Left hindlimb (tissue), 1 donor: ENCODE data around the gene AP3M1.
"Not testable (repeated sequence)": the region's sequence is repeated elsewhere in the genome, so short reads cannot be mapped to it uniquely, and the experiment has no call there.

ENCODE experiments used
- DNase-seq: peaks from one replicate; pipeline ENCODE4 v3.0.0-alpha.2; 2018

The AP3M1 gene

DNA sequence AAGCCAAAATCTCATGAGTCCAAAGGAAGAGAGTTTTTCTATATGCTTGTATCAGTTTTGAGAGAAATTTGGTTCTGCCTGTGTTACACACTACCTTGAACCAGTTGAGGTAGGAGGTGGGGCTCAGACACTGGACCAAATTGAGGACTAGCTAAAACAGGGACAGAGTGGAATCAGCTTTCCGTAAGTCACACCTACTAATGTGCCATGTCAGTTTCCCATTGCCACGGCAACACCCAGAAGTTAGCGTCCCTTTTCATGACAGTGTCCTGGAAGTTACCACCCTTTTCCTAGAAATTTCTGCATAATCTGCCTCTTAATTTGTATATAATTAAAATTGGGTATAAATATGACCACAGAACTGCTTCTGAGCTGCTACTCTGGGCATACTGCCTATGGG lies 9.4 kb upstream of the AP3M1 start:
- DNase-seq = no peak

- no peak for DNase-seq
Measured at GRCh38 chr10:74156919-74157289, 6.3 kb upstream of the AP3M1 start.

GRCh38 chr10:74153676-74154075 lies 3.0 kb upstream of the AP3M1 start:
- no peak for DNase-seq

GRCh38 chr10:74153123-74153522 lies 2.5 kb upstream of the AP3M1 start:
- no peak for DNase-seq

DNA sequence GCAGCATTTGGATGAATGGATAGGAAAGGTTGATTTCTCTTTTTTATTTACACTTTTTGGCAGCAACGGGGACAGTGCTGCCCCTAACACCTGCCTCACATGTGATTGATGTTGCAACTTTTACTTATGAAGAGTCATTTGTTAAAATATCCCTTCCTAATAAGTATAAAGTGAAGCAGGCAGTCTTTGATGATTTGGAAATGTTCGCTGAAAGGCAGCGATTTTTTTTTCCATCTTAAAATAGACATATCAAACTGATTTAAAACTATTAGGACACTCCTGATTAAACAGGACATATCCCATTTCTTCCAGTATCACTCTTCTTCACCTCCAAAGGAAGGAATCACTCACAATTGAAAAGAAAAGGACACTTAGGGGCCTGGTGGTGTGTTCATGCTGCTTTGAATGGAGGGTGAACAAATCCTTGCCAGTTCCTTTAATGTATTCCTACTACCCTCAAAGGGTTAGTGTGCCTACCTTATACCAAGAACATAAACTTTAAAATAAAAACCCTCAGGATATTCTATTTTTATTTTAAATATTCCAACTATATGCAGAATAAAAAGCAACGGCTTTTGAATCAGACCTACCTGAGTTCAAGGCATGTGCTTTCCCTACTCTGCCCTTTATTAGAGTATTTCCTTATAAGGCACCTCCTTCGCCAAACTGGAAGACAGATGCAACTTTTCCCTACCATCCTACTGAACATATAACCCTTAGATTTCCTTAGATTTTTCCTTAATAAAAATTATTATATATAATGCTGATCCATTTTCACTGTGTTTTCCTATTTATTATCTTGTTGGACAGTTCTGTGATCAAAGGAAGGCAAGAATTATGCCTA lies 1.5 kb upstream of the AP3M1 start:
- DNase-seq = no peak

- peak; percentile 100 for DNase-seq
Measured at GRCh38 chr10:74150990-74151878, 606 bp upstream of the AP3M1 start, which contains the start of gene ADK. ADK (plus strand) TSS chr10:74151221; CDS start chr10:74151279, 58 bp downstream.

- not testable (repeated sequence) for DNase-seq
Measured at GRCh38 chr10:74146980-74147379, 3.6 kb downstream of the AP3M1 start.

DNA sequence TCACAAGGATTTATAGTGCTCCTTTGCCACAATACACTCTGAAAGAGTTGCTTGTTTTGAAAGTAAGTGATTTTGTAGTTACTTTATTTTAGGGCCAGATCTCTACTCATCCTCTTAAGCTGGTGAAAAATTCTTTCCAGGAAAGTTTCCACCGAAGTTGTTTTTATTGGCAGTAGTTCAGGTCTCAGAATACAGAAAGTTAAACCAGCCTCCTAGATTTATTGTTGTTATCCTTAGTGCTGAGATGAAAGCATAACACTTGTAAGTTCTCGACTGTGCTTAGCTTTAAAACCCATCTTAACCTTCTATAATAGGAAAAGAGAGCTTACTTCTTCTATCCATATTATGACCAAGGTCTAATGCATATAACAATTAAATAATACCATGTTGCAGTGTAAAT lies 5.5 kb downstream of the AP3M1 start:
- DNase-seq = no peak

- no peak for DNase-seq
Measured at GRCh38 chr10:74140553-74140952, 10.1 kb downstream of the AP3M1 start.

DNA sequence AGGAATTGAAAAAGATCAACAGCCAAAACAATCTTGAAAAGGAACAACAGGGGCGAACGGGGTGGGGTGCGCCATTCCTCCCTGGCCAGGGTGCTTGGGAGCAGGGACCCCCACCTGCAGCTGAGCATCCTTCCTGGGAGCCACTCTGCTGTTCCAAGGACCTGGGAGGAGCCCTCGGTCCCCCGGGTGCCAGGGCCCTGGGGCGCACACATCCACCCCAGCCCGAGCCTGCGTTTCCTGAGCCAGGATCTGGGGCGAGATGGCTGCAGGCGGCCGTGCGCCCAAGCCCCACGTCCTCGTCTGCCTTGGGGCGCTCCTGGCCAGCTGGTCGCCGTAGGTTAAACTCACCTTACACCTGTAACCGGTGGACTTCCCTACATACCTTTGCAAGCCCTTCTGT lies 10.6 kb downstream of the AP3M1 start:
- DNase-seq = no peak

DNA sequence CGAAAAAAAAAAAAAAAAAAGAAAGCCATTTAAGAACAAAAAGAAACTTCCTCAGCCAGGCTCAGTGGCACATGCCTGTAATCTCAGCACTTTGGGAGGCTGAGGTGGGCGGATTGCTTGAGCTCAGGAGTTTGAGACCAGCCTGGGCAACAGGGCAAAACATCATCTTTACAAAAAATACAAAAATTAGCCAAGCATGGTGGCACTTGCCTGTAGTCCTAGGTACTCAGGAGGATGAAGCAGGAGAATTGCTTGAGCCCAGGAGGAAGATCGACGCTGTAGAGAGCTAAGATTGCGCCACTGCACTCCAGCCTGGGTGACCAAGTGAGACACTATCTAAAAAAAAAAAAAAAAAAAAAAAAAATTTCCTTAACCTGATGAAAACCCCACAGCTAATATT lies 12.0 kb downstream of the AP3M1 start:
- not testable (repeated sequence) for DNase-seq

GRCh38 chr10:74137992-74138391 lies 12.6 kb downstream of the AP3M1 start:
- no peak for DNase-seq

DNA sequence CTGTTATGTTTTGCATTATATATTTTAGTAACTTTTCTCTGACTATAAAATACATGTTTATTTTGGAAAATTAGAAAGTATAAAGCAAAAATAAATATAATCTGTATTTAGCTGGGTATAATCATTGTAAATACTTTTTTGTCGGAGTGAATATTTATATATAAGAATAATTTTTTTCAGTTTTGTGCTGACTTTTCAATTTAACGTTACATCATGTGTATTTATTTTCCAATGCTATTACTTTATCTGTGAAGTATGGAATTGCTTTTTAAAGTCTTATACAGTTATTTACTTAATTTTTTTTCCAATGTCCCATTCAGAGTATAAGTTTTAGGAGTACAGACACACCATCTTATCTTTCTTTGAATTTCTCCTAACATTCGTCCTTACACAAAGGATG lies 15.2 kb downstream of the AP3M1 start:
- DNase-seq = no peak

DNA sequence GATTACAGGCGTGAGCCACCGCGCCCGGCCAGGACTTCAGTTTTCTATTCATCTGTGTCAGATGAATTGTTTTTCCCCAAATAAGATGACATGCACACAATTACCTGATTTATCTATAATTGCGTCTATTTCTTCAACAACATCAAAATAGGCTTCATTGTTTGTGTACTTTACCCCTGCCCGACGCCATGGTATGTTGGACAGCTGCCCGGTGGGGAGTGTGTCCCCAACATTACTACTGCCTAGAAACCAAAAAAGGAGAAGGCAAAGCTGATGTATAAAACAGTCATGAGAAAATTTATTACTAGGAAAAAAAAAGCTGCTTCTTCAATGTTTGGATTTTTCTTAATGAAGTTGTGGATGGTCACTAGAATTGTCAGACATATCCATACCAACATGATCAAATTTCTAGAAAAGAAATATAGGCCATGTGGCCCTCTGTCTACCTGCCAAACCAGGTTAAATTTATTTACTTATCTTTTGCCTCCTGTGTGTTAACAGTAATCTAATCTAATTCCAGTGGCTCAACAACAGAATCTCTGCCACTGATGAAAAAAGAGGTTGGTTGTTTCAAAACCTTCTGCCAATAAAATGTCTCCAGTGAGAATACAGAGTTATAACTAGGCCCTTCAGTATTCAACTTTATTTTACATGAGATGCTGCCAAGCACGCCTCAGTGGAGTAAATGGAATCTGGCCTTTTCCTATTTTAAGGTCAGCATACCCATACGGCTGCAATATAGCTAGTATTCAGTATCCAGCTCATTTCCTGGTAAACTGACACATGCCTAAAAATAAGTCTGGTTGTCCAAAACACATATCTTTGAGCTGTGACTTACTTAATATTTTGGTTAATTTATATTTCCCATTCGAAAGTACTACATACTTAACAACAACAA lies 16.5 kb downstream of the AP3M1 start:
- no peak for DNase-seq

GRCh38 chr10:74123081-74123480 lies 27.5 kb downstream of the AP3M1 start:
- DNase-seq = no peak

DNA sequence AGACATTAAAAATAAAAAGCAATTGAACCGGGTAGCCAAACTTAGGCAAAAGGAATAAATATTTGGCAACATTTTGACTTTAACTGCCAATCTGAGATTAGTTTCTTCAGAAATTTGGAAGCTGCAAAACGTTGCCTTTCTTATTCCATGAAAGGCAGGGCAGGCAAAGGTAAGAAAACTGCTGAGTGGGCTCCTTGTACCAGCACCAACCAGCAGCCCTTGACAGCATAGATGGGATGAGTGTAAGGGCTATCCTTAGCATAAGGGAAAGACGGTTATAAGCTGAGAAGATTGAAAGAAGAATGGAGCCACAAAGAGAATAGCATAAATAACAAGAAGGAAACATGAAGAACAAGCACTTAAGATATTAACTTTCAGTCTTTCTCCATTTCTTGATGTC lies 28.6 kb downstream of the AP3M1 start:
- no peak for DNase-seq

GRCh38 chr10:74121368-74121767 lies 29.3 kb downstream of the AP3M1 start:
- no peak for DNase-seq

- no peak for DNase-seq
Measured at GRCh38 chr10:74120911-74121310, 29.7 kb downstream of the AP3M1 start.

DNA sequence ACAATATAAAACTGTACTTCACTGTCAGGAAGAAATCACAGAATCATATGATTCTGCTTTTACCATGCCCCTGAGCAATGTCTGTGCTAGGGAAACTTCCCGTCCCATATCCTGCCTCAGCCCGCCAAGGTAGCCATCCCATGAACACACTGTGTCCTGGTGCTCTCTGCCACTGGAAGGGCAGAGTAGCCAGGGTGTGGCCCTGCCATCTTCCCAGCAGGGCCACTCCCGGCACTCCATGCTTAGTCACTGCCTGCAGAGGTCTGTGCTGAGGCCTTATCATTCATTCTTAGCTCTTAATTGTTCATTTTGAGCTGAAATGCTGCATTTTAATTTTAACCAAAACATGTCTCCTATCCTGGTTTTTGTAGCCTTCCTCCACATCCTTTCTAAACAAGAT lies 31.8 kb downstream of the AP3M1 start:
- DNase-seq = no peak

- no peak for DNase-seq
Measured at GRCh38 chr10:74117738-74118137, 32.9 kb downstream of the AP3M1 start.

DNA sequence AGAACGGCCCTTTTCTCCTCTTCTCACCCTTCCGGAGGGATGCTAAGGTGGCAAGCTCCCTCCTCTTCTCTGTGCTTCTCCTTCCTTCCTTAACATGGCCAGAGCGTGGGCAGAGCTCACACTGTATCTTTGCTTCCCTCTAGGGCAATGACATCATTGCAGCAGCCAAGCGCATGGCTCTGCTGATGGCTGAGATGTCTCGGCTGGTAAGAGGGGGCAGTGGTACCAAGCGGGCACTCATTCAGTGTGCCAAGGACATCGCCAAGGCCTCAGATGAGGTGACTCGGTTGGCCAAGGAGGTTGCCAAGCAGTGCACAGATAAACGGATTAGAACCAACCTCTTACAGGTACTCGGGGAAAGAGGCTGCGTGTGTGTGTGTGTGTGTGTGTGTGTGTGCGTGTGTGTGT lies 36.6 kb downstream of the AP3M1 start:
- DNase-seq = no peak

GRCh38 chr10:74113546-74113945 lies 37.1 kb downstream of the AP3M1 start:
- no peak for DNase-seq

GRCh38 chr10:74111799-74112198 lies 38.8 kb downstream of the AP3M1 start:
- no peak for DNase-seq
